Right atrium auricular region (tissue), 2 donors: Measurements from ENCODE around the gene CORO2B. TPM values are rescaled to one million over a fixed set of nuclear protein-coding genes. Genes with fewer than 3 reads are reported as not detected.
"Not testable (repeated sequence)": the region's sequence is repeated elsewhere in the genome, so short reads cannot be mapped to it uniquely, and the experiment has no call there.

Source experiments
- DNase-seq: peaks from one replicate; pipeline ENCODE4 v3.0.0-alpha.2; 2019; ENCODE audit warnings: low spot score
- H3K27ac ChIP-seq, 2 donors: fragments of 200-600 bp; sonication (generic); 1 replicate in 1 of 2; 2 replicates in 1 of 2; pipeline ENCODE4 v1.5.1; 2016 to 2019
- H3K27me3 ChIP-seq, 2 donors: fragments of 200-600 bp; sonication (generic); one replicate each; pipeline versions ENCODE4 v1.5.1 to v1.6.0; 2017 to 2019
- H3K36me3 ChIP-seq: fragments of 200-600 bp; sonication (generic); one replicate; pipeline ENCODE4 v1.5.1; 2016
- H3K4me1 ChIP-seq, 2 donors: fragments of 200-600 bp; sonication (generic); one replicate each; pipeline versions ENCODE4 v1.5.1 to v1.6.0; 2017 to 2019
- H3K4me3 ChIP-seq, 2 donors: fragments of 200-600 bp; sonication (generic); 1 replicate in 1 of 2; 2 replicates in 1 of 2; pipeline ENCODE4 v1.5.1; 2017 to 2019; ENCODE audit warnings: mild to moderate bottlenecking in 1 of 2, moderate library complexity in 1 of 2
- H3K9me3 ChIP-seq, 2 donors: fragments of 200-600 bp; sonication (generic); one replicate each; pipeline ENCODE4 v1.5.1; 2019
- total RNA-seq, 2 donors: library from RNA; depleted of rRNA; stranded (reverse); fragments of >200 nt; gene quantifications; one replicate each; pipeline ENCODE4 v1.1.0, GENCODE V29; 2016
- TF ChIP-seq, protein P1 (sequence below), 2 donors: fragments of 200-600 bp; sonication (generic); IDR thresholded peaks; one replicate each; pipeline ENCODE4 v1.5.1; 2019; ENCODE audit warnings: antibody characterized with exemption in 2 of 2

Gene CORO2B
- total RNA-seq, 2 donors from 2014 or later = 6.0 to 9.7 TPM

DNA sequence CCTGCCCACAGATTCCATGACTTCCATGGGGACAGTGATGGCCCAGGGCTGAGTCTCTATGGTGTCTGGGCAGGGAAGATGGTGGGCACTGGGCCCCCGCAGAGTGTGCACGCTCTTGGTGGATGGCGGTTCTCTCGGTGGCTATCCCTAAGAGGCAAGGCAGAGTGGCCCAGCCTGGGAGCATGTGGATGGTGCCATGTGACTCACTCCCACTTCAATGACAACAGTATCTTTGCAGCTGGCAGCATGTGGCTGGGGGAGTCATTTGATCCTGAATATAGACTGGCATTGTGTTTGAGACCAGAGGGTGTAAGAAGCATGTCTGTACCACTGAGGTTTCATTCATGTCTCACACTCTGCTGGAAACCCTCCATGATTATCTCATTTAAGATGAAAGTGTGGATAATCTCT, 101.2 kb downstream of the CORO2B start:
- Histone ChIP-seq H3K9me3 (no peaks in the 10 kb centered on the region), H3K36me3 (no peaks in the 10 kb centered on the region), H3K27ac (no peak overlapping the region), H3K27me3 (no peaks in the 10 kb centered on the region), H3K4me1 (no peaks in the 10 kb centered on the region), H3K4me3 (no peak overlapping the region)
- DNase-seq = no peak
- TF ChIP-seq, protein P1, sequence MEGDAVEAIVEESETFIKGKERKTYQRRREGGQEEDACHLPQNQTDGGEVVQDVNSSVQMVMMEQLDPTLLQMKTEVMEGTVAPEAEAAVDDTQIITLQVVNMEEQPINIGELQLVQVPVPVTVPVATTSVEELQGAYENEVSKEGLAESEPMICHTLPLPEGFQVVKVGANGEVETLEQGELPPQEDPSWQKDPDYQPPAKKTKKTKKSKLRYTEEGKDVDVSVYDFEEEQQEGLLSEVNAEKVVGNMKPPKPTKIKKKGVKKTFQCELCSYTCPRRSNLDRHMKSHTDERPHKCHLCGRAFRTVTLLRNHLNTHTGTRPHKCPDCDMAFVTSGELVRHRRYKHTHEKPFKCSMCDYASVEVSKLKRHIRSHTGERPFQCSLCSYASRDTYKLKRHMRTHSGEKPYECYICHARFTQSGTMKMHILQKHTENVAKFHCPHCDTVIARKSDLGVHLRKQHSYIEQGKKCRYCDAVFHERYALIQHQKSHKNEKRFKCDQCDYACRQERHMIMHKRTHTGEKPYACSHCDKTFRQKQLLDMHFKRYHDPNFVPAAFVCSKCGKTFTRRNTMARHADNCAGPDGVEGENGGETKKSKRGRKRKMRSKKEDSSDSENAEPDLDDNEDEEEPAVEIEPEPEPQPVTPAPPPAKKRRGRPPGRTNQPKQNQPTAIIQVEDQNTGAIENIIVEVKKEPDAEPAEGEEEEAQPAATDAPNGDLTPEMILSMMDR (IDR thresholded peaks at IDR 0.05) = no peak

DNA sequence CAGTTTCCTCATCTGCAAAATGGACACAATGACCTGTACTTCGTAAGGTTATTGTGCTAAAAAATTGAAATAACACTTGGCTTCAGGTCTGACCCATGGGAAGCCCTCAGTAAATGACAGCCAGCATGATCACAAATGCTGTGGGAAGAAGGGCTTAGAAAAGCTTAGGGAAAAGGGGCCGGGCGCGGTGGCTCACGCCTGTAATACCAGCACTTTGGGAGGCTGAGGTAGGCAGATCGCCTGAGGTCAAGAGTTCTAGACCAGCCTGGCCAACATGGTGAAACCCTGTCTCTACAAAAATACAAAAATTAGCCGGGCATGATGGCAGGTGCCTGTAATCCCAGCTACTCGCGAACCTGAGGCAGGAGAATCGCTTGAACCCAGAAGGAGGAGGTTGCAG, 102.0 kb downstream of the CORO2B start:
- DNase-seq, H3K9me3 ChIP-seq, H3K4me1 ChIP-seq, H3K4me3 ChIP-seq, H3K27me3 ChIP-seq, H3K36me3 ChIP-seq, H3K27ac ChIP-seq: not testable (repeated sequence)

DNA sequence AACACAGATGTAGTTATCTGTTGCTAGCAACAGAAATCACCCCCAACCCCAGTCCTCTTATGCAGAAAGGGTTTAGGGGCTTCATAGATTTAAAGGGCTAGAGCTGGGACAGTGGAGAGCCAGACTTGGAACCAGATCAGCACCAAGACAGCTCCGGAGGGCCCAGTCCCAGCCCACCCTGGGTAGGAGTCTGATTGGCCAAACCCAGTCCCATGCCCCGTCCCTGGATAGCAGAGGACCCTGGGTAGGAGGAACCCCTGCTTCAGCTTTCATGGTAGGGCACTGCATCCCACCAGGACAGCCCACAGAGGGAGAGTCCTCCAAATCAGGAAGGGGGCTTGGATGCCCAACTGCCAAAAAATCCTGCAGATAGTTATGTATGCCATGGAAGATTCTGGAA, 103.0 kb downstream of the CORO2B start:
- Histone ChIP-seq H3K27ac (no peak overlapping the region), H3K27me3 (no peaks in the 10 kb centered on the region), H3K4me1 (no peaks in the 10 kb centered on the region), H3K9me3 (no peaks in the 10 kb centered on the region), H3K36me3 (no peaks in the 10 kb centered on the region), H3K4me3 (no peak overlapping the region)
- DNase-seq = no peak
- TF ChIP-seq, protein P1 (IDR thresholded peaks at IDR 0.05) = no peak

DNA sequence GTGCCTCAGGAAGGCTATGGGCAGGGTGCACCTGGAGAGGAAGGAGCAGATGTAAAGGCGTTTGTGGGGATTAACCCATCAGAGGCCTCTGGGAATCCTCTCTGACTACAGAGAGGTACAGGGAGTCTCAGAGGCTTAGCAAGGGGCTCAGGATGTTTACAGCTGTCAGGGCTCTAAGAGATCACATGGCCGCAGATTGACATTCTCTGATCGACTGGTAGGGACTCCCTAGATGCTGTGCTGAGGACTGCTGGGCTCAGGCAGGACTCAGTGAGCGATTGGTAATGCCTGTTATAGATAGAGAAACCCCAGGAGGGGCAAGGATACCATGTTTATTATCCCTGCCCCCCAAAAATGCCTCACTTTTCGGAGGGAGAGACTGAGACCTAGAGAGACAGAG, 103.5 kb downstream of the CORO2B start:
- no peak overlapping the region for H3K27ac ChIP-seq
- TF ChIP-seq, protein P1 (IDR thresholded peaks at IDR 0.05) = no peak
- no peaks in the 10 kb centered on the region for H3K27me3 ChIP-seq
- H3K9me3 ChIP-seq = no peaks in the 10 kb centered on the region
- H3K36me3 ChIP-seq = no peaks in the 10 kb centered on the region
- H3K4me3 ChIP-seq = no peak overlapping the region
- DNase-seq = no peak
- H3K4me1 ChIP-seq = no peaks in the 10 kb centered on the region

DNA sequence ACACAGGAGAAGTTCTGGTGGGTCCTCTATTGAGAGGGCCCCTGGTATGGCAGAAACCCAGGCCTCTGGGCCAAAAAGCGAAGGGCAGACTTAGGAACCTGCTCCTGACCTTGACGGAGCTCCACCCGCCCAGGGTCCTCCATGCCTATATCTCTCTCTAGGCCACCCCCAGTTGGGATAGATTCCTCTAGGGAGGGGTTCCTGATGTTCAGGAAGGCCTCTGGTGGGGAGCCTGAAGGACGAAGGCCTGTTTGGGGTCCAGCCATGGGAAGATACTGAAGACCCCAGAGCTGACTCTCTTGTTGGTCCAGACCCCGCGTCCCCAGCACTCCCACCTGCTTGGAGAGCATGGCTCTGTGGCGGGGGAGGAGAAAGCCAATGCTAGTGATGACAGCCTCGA, 104.2 kb downstream of the CORO2B start:
- no peaks in the 10 kb centered on the region for H3K9me3 ChIP-seq
- TF ChIP-seq, protein P1 (IDR thresholded peaks at IDR 0.05) = no peak
- no peaks in the 10 kb centered on the region for H3K4me1 ChIP-seq
- no peaks in the 10 kb centered on the region for H3K36me3 ChIP-seq
- H3K27me3 ChIP-seq = no peaks in the 10 kb centered on the region
- no peak for DNase-seq
- no peak overlapping the region for H3K27ac ChIP-seq
- H3K4me3 ChIP-seq = no peak overlapping the region

DNA sequence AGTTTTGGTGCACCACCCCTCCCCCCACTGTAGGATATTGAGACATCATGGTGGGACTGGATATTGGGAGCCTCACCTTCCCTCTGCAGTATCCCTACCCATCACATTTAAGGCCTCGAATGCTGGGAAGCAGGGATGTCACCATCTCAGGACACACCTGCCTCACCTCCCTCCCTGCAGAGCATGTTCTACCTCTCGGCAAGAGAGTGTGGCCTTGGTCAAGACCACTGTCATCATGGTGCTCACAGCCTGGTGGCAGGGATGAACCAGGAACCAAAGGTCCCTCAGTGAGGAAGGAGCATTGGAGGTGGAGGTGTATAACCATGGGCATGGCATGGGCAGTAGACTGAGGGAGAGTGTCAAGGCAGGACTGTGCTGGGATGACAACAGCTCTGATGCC, 104.8 kb downstream of the CORO2B start:
- Histone ChIP-seq H3K27ac (no peak overlapping the region), H3K27me3 (no peaks in the 10 kb centered on the region), H3K4me1 (no peaks in the 10 kb centered on the region), H3K9me3 (no peaks in the 10 kb centered on the region), H3K36me3 (no peaks in the 10 kb centered on the region), H3K4me3 (no peak overlapping the region)
- no peak for DNase-seq
- TF ChIP-seq, protein P1 (IDR thresholded peaks at IDR 0.05) = no peak
